HCT116 (cell line): Measurements from ENCODE around the gene C5AR2. TPM values are rescaled to one million over a fixed set of nuclear protein-coding genes. Genes with fewer than 3 reads are reported as not detected.

Experiments used
- ATAC-seq: fragments of 200-7000 bp; cut with Tn5 transposase; 2 replicates; pipeline ENCODE4 v1.9.1; 2020; ENCODE audit warnings: mild to moderate bottlenecking, moderate library complexity
- BruUV-seq: library from RNA; stranded (reverse); fragments of 400-500 nt; replicated peaks from 2 replicates; lab custom pipeline; 2021; lab: Mats Ljungman, UMichigan
- CTCF ChIA-PET: fragments of 300-600 bp; sonication (Branson Sonifier 250); formaldehyde crosslinking; loops from one replicate; lab custom pipeline; 2021; ENCODE audit warnings: antibody characterized with exemption; lab: Charles Lee
- POLR2A ChIA-PET: fragments of 300-600, 350-600 bp; sonication (Branson Sonifier 250); formaldehyde crosslinking; loops from one replicate; lab custom pipeline; 2021; ENCODE audit warnings: antibody characterized with exemption; lab: Charles Lee
- RAD21 ChIA-PET, 2 experiments: fragments of 300-600 bp; sonication (Branson Sonifier 250); formaldehyde crosslinking; loops; one replicate each; lab custom pipeline; 2023; ENCODE audit warnings: low total read pairs in 2 of 2; ENCODE audit not compliant: uncharacterized antibody in 2 of 2, unreplicated experiment in 2 of 2, low non-redundant PET in 1 of 2; lab: Charles Lee
- DNase-seq: peaks from one replicate; pipeline ENCODE4 v3.0.0-alpha.2; 2010; ENCODE audit warnings: low read depth, low spot score
- H2AFZ ChIP-seq: fragments of 200-600 bp; shearing (Covaris generic), sonication (generic); 2 replicates; pipeline ENCODE4 v1.6.1; 2017; ENCODE audit warnings: low read depth, mixed run types, mixed read lengths, antibody characterized with exemption, low read length; ENCODE audit not compliant: poor library complexity, severe bottlenecking
- H3K27ac ChIP-seq: 2 replicates; pipeline ENCODE4 v1.5.1; 2012; ENCODE audit warnings: low read depth, low read length
- H3K27me3 ChIP-seq: fragments of 200-600 bp; sonication (generic); 2 replicates; pipeline ENCODE4 v1.6.1; 2016; ENCODE audit warnings: mixed run types, low read length, mixed read lengths; ENCODE audit not compliant: insufficient read depth
- H3K36me3 ChIP-seq, 2 experiments: fragments of 200-500 bp in 1 of 2; fragments of 200-600 bp in 1 of 2; sonication (Bioruptor generic) in 1 of 2; sonication (generic) in 1 of 2; 2 replicates each; pipeline versions ENCODE4 v1.5.1 to v1.6.1; 2014 to 2016; ENCODE audit warnings: low read length in 2 of 2, inconsistent platforms in 1 of 2, mixed read lengths in 1 of 2, mixed run types in 1 of 2; ENCODE audit not compliant: insufficient read depth in 2 of 2, control insufficient read depth in 1 of 2
- H3K4me1 ChIP-seq, 2 experiments: fragments of 200-600 bp in 1 of 2; sonication (generic) in 1 of 2; 2 replicates each; pipeline versions ENCODE4 v1.5.1 to v1.6.1; 2012 to 2017; ENCODE audit warnings: low read length in 2 of 2, inconsistent platforms in 1 of 2, mild to moderate bottlenecking in 1 of 2, mixed read lengths in 1 of 2, mixed run types in 1 of 2, moderate library complexity in 1 of 2; ENCODE audit not compliant: insufficient read depth in 2 of 2, control insufficient read depth in 1 of 2
- H3K4me2 ChIP-seq: fragments of 200-600 bp; sonication (generic); 2 replicates; pipeline ENCODE4 v1.6.1; 2017; ENCODE audit warnings: mixed run types, low read length, mixed read lengths
- H3K4me3 ChIP-seq, 2 experiments: fragments of 200-600 bp in 1 of 2; sonication (generic) in 1 of 2; replicated peaks in 1 of 2; 2 replicates each; pipeline ENCODE4 v1.5.1; 2011 to 2016; ENCODE audit warnings: low read length in 2 of 2, control low read depth in 1 of 2, low read depth in 1 of 2, mild to moderate bottlenecking in 1 of 2, mixed read lengths in 1 of 2, mixed run types in 1 of 2
- H3K79me2 ChIP-seq: fragments of 200-600 bp; sonication (generic); 2 replicates; pipeline ENCODE4 v1.6.1; 2017; ENCODE audit warnings: mild to moderate bottlenecking, mixed run types, low read length, moderate library complexity, mixed read lengths; ENCODE audit not compliant: insufficient read depth
- H3K9ac ChIP-seq: fragments of 200-600 bp; sonication (generic); 2 replicates; pipeline ENCODE4 v1.6.1; 2016; ENCODE audit warnings: low read length, mixed read lengths
- H3K9me2 ChIP-seq: fragments of 200-600 bp; sonication (generic), shearing (Covaris generic); 2 replicates; pipeline ENCODE4 v1.6.1; 2017; ENCODE audit warnings: mixed run types, mild to moderate bottlenecking, moderate library complexity; ENCODE audit not compliant: insufficient read depth
- H3K9me3 ChIP-seq, 2 experiments: fragments of 200-500 bp in 1 of 2; fragments of 200-600 bp in 1 of 2; sonication (Bioruptor generic) in 1 of 2; sonication (generic) in 1 of 2; 2 replicates each; pipeline ENCODE4 v1.6.1; 2014 to 2017; ENCODE audit warnings: low read length in 2 of 2, mixed read lengths in 2 of 2, inconsistent platforms in 1 of 2, low read depth in 1 of 2, mild to moderate bottlenecking in 1 of 2, mixed run types in 1 of 2, moderate library complexity in 1 of 2; ENCODE audit not compliant: control insufficient read depth in 1 of 2, insufficient read depth in 1 of 2
- H4K20me1 ChIP-seq: fragments of 200-600 bp; sonication (generic), shearing (Covaris generic); 2 replicates; pipeline ENCODE4 v1.6.1; 2017; ENCODE audit warnings: mixed run types, mild to moderate bottlenecking, moderate library complexity; ENCODE audit not compliant: insufficient read depth
- CEBPB ChIP-seq: IDR thresholded peaks from 2 replicates; pipeline ENCODE4 v1.6.1; 2012; ENCODE audit warnings: low read depth
- EZH2phosphoT487 ChIP-seq: fragments of 200-600 bp; IDR thresholded peaks from 2 replicates; pipeline ENCODE4 v1.6.1; 2018; ENCODE audit warnings: antibody characterized with exemption, borderline replicate concordance
- JUND ChIP-seq: IDR thresholded peaks from 2 replicates; pipeline ENCODE4 v1.6.1; 2012
- TCF7L2 ChIP-seq: IDR thresholded peaks from 2 replicates; pipeline ENCODE4 v1.7.0; 2011; ENCODE audit warnings: borderline replicate concordance, inconsistent platforms; ENCODE audit not compliant: insufficient read depth, insufficient read length; ENCODE audit errors: extremely low read depth
- intact Hi-C: fragments of 100-400 bp; cut with micrococcal nuclease; formaldehyde crosslinking; loops from 2 replicates; pipeline ENCODE4 v1.10.0; 2022
- total RNA-seq: library from RNA; stranded (reverse); gene quantifications from one replicate; pipeline ENCODE4 v1.2.1, GENCODE V29; 2021; ENCODE audit not compliant: unreplicated experiment
- TF ChIP-seq, protein P1 (sequence below): IDR thresholded peaks from 2 replicates; pipeline ENCODE4 v1.6.1; 2012
- TF ChIP-seq, protein P2 (sequence below), 3 experiments: fragments of 200-600 bp in 1 of 3; sonication (generic) in 1 of 3; IDR thresholded peaks in 2 of 3; conservative IDR thresholded peaks in 1 of 3; 2 replicates each; pipeline ENCODE4 v1.5.1; 2012 to 2017; ENCODE audit warnings: low read depth in 2 of 3, low read length in 2 of 3, antibody characterized with exemption in 1 of 3, borderline replicate concordance in 1 of 3, control low read depth in 1 of 3, mild to moderate bottlenecking in 1 of 3, mixed read lengths in 1 of 3, mixed run types in 1 of 3, moderate library complexity in 1 of 3; ENCODE audit not compliant: insufficient read depth in 1 of 3
- TF ChIP-seq, protein P3 (sequence below): IDR thresholded peaks from 2 replicates; pipeline ENCODE4 v1.6.1; 2012; ENCODE audit warnings: low read depth

Gene C5AR2
- total RNA-seq, 1 experiment from 2014 or later = 0.12 TPM

DNA sequence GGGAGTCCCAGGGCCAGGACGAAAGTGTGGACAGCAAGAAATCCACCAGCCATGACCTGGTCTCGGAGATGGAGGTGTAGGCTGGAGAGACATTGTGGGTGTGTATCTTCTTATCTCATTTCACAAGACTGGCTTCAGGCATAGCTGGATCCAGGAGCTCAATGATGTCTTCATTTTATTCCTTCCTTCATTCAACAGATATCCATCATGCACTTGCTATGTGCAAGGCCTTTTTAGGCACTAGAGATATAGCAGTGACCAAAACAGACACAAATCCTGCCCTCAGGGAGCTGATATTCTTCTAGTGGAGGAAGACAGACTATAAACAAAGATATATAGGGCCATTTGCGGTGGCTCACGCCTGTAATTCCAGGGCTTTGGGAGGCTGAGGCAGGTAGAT is 9.8 kb downstream of the C5AR2 start:
- TF ChIP-seq, protein P1, sequence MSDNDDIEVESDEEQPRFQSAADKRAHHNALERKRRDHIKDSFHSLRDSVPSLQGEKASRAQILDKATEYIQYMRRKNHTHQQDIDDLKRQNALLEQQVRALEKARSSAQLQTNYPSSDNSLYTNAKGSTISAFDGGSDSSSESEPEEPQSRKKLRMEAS = no peak
- no peak for TF ChIP-seq JUND
- no peak for TF ChIP-seq CEBPB
- no peak for TF ChIP-seq TCF7L2
- TF ChIP-seq, protein P2, sequence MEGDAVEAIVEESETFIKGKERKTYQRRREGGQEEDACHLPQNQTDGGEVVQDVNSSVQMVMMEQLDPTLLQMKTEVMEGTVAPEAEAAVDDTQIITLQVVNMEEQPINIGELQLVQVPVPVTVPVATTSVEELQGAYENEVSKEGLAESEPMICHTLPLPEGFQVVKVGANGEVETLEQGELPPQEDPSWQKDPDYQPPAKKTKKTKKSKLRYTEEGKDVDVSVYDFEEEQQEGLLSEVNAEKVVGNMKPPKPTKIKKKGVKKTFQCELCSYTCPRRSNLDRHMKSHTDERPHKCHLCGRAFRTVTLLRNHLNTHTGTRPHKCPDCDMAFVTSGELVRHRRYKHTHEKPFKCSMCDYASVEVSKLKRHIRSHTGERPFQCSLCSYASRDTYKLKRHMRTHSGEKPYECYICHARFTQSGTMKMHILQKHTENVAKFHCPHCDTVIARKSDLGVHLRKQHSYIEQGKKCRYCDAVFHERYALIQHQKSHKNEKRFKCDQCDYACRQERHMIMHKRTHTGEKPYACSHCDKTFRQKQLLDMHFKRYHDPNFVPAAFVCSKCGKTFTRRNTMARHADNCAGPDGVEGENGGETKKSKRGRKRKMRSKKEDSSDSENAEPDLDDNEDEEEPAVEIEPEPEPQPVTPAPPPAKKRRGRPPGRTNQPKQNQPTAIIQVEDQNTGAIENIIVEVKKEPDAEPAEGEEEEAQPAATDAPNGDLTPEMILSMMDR (IDR thresholded peaks at IDR 0.05 in 2 of 3, conservative IDR thresholded peaks at IDR 0.05 in 1 of 3; ENCODE audit: borderline replicate concordance in 1 of 3, insufficient read depth in 1 of 3, low read depth in 2 of 3, low read length in 2 of 3) = no peak
- TF ChIP-seq, protein P3, sequence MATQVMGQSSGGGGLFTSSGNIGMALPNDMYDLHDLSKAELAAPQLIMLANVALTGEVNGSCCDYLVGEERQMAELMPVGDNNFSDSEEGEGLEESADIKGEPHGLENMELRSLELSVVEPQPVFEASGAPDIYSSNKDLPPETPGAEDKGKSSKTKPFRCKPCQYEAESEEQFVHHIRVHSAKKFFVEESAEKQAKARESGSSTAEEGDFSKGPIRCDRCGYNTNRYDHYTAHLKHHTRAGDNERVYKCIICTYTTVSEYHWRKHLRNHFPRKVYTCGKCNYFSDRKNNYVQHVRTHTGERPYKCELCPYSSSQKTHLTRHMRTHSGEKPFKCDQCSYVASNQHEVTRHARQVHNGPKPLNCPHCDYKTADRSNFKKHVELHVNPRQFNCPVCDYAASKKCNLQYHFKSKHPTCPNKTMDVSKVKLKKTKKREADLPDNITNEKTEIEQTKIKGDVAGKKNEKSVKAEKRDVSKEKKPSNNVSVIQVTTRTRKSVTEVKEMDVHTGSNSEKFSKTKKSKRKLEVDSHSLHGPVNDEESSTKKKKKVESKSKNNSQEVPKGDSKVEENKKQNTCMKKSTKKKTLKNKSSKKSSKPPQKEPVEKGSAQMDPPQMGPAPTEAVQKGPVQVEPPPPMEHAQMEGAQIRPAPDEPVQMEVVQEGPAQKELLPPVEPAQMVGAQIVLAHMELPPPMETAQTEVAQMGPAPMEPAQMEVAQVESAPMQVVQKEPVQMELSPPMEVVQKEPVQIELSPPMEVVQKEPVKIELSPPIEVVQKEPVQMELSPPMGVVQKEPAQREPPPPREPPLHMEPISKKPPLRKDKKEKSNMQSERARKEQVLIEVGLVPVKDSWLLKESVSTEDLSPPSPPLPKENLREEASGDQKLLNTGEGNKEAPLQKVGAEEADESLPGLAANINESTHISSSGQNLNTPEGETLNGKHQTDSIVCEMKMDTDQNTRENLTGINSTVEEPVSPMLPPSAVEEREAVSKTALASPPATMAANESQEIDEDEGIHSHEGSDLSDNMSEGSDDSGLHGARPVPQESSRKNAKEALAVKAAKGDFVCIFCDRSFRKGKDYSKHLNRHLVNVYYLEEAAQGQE = no peak
- TF ChIP-seq EZH2phosphoT487 = no peak
- TF ChIP-seq, all 23 proteins: peak for 0
- Histone ChIP-seq H3K9me2 (no peaks in the 10 kb centered on the region), H3K27ac (no peak overlapping the region), H2AFZ (no peak overlapping the region), H3K4me1 (peaks cover under 1 to 5% of the 10 kb centered on the region in 2 experiments; a peak in 3 of 4 replicates), H3K36me3 (no peaks in the 10 kb centered on the region), H3K4me3 (no peak overlapping the region), H3K27me3 (no peaks in the 10 kb centered on the region), H3K9me3 (no peaks in the 10 kb centered on the region; a peak in 1 of 4 replicates), H3K79me2 (no peaks in the 10 kb centered on the region), H4K20me1 (no peaks in the 10 kb centered on the region), H3K4me2 (no peak overlapping the region), H3K9ac (no peak overlapping the region)
- ChIA-PET CTCF (no interaction called here), POLR2A (no interaction called here), RAD21 (no interaction called here)
- DNase-seq = no peak
- BruUV-seq = no TSS peak
- ATAC-seq = no peak
- intact Hi-C loops = no loop called here
